ENCODE measurements around the gene SLC1A6. TPM values are rescaled to one million over a fixed set of nuclear protein-coding genes. Genes with fewer than 3 reads are reported as not detected.

The SLC1A6 gene
- total and polyA plus RNA-seq, 4 donors, result not detected

GRCh38 chr19:14916848-14917247 lies 62.8 kb downstream of the SLC1A6 start (continued):
- TF ChIP-seq, protein P1, sequence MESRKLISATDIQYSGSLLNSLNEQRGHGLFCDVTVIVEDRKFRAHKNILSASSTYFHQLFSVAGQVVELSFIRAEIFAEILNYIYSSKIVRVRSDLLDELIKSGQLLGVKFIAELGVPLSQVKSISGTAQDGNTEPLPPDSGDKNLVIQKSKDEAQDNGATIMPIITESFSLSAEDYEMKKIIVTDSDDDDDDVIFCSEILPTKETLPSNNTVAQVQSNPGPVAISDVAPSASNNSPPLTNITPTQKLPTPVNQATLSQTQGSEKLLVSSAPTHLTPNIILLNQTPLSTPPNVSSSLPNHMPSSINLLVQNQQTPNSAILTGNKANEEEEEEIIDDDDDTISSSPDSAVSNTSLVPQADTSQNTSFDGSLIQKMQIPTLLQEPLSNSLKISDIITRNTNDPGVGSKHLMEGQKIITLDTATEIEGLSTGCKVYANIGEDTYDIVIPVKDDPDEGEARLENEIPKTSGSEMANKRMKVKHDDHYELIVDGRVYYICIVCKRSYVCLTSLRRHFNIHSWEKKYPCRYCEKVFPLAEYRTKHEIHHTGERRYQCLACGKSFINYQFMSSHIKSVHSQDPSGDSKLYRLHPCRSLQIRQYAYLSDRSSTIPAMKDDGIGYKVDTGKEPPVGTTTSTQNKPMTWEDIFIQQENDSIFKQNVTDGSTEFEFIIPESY (IDR thresholded peaks at IDR 0.05), result no peak
- no peak for TF ChIP-seq FOXA2 (IDR thresholded peaks at IDR 0.05)
- TF ChIP-seq EGR1 (IDR thresholded peaks at IDR 0.05; ENCODE audit: low read depth in 2 of 2), result no peak
- TF ChIP-seq, protein P2, sequence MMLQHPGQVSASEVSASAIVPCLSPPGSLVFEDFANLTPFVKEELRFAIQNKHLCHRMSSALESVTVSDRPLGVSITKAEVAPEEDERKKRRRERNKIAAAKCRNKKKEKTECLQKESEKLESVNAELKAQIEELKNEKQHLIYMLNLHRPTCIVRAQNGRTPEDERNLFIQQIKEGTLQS (IDR thresholded peaks at IDR 0.05), result no peak
- TF ChIP-seq, protein P3, sequence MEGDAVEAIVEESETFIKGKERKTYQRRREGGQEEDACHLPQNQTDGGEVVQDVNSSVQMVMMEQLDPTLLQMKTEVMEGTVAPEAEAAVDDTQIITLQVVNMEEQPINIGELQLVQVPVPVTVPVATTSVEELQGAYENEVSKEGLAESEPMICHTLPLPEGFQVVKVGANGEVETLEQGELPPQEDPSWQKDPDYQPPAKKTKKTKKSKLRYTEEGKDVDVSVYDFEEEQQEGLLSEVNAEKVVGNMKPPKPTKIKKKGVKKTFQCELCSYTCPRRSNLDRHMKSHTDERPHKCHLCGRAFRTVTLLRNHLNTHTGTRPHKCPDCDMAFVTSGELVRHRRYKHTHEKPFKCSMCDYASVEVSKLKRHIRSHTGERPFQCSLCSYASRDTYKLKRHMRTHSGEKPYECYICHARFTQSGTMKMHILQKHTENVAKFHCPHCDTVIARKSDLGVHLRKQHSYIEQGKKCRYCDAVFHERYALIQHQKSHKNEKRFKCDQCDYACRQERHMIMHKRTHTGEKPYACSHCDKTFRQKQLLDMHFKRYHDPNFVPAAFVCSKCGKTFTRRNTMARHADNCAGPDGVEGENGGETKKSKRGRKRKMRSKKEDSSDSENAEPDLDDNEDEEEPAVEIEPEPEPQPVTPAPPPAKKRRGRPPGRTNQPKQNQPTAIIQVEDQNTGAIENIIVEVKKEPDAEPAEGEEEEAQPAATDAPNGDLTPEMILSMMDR (IDR thresholded peaks at IDR 0.05; ENCODE audit: low read depth, low read length, missing input control), result no peak

- Histone ChIP-seq H3K27me3 (ENCODE audit: control insufficient read depth in 4 of 4, insufficient read depth in 4 of 4, low read length in 3 of 4) (peaks cover 0 to 7% (median 0%) of the 10 kb centered on the region in 4 donors), H3K36me3 (ENCODE audit: control insufficient read depth in 4 of 4, insufficient read depth in 3 of 4, low read depth in 1 of 4, low read length in 3 of 4) (no peaks in the 10 kb centered on the region), H3K27ac (ENCODE audit: low read depth in 1 of 2, low read length in 2 of 2) (no peak overlapping the region), H3K9me3 (ENCODE audit: control insufficient read depth in 4 of 4, low read length in 3 of 4) (peaks cover 3 to 10% (median 5%) of the 10 kb centered on the region in 4 donors), H3K4me3 (ENCODE audit: low read depth in 1 of 3, low read length in 3 of 3) (no peak overlapping the region), H3K9ac (ENCODE audit: low read depth in 1 of 2, low read length in 2 of 2) (no peak overlapping the region), H3K4me1 (ENCODE audit: control insufficient read depth in 4 of 4, insufficient read depth in 4 of 4, low read length in 3 of 4) (no peaks in the 10 kb centered on the region)
- 61% methylated on average over 6 of the region's 6 CpGs for WGBS
- no peak for TF ChIP-seq JUND (IDR thresholded peaks at IDR 0.05)
- TF ChIP-seq HNF4A (conservative IDR thresholded peaks at IDR 0.05), result no peak
- TF ChIP-seq RAD21 (IDR thresholded peaks at IDR 0.05), result no peak
- DNase-seq (ENCODE audit: low spot score), result no peak
These were observed 64.5 kb downstream of the SLC1A6 start for GRCh38 chr19:14915116-14915515.

- Histone ChIP-seq H3K9me3 (ENCODE audit: control insufficient read depth in 4 of 4, low read length in 3 of 4) (peaks cover 0 to 4% (median 0%) of the 10 kb centered on the region in 4 donors), H3K4me1 (ENCODE audit: control insufficient read depth in 4 of 4, insufficient read depth in 4 of 4, low read length in 3 of 4) (no peaks in the 10 kb centered on the region), H3K4me3 (ENCODE audit: low read depth in 1 of 3, low read length in 3 of 3) (no peak overlapping the region), H3K27me3 (ENCODE audit: control insufficient read depth in 4 of 4, insufficient read depth in 4 of 4, low read length in 3 of 4) (peaks cover 0 to 5% (median 0%) of the 10 kb centered on the region in 4 donors), H3K9ac (ENCODE audit: low read depth in 1 of 2, low read length in 2 of 2) (no peak overlapping the region), H3K36me3 (ENCODE audit: control insufficient read depth in 4 of 4, insufficient read depth in 3 of 4, low read depth in 1 of 4, low read length in 3 of 4) (no peaks in the 10 kb centered on the region), H3K27ac (ENCODE audit: low read depth in 1 of 2, low read length in 2 of 2) (no peak overlapping the region)
- DNase-seq (ENCODE audit: low spot score), result no peak
- TF ChIP-seq GABPA (IDR thresholded peaks at IDR 0.05 in 1 of 2, conservative IDR thresholded peaks at IDR 0.05 in 1 of 2) (no peak), SP1 (IDR thresholded peaks at IDR 0.05) (no peak), FOXA2 (IDR thresholded peaks at IDR 0.05) (no peak), FOXA1 (IDR thresholded peaks at IDR 0.05) (no peak), EGR1 (IDR thresholded peaks at IDR 0.05; ENCODE audit: low read depth in 2 of 2) (no peak), MAX (IDR thresholded peaks at IDR 0.05) (no peak), RAD21 (IDR thresholded peaks at IDR 0.05) (no peak), HNF4G (IDR thresholded peaks at IDR 0.05) (no peak), RXRA (IDR thresholded peaks at IDR 0.05) (no peak), NR2F2 (IDR thresholded peaks at IDR 0.05) (no peak), TAF1 (conservative IDR thresholded peaks at IDR 0.05) (no peak), YY1 (IDR thresholded peaks at IDR 0.05) (no peak)
- TF ChIP-seq, protein P3 (IDR thresholded peaks at IDR 0.05; ENCODE audit: low read depth, low read length, missing input control), result no peak
- TF ChIP-seq, protein P1 (IDR thresholded peaks at IDR 0.05), result no peak
- TF ChIP-seq, protein P2 (IDR thresholded peaks at IDR 0.05), result no peak
- 69% methylated on average over 4 of the region's 4 CpGs for WGBS
These were observed 73.0 kb downstream of the SLC1A6 start for GRCh38 chr19:14906711-14907110.
